HG03097 (cell line): ENCODE results near the gene LRCH4.
"Not testable (repeated sequence)": the region's sequence is repeated elsewhere in the genome, so short reads cannot be mapped to it uniquely, and the experiment has no call there.

Source experiments
- ATAC-seq: cut with Tn5 transposase; IDR thresholded peaks from one replicate; pipeline ENCODE4 v1.9.1; 2021; ENCODE audit not compliant: unreplicated experiment, low FRiP score

The LRCH4 gene

DNA sequence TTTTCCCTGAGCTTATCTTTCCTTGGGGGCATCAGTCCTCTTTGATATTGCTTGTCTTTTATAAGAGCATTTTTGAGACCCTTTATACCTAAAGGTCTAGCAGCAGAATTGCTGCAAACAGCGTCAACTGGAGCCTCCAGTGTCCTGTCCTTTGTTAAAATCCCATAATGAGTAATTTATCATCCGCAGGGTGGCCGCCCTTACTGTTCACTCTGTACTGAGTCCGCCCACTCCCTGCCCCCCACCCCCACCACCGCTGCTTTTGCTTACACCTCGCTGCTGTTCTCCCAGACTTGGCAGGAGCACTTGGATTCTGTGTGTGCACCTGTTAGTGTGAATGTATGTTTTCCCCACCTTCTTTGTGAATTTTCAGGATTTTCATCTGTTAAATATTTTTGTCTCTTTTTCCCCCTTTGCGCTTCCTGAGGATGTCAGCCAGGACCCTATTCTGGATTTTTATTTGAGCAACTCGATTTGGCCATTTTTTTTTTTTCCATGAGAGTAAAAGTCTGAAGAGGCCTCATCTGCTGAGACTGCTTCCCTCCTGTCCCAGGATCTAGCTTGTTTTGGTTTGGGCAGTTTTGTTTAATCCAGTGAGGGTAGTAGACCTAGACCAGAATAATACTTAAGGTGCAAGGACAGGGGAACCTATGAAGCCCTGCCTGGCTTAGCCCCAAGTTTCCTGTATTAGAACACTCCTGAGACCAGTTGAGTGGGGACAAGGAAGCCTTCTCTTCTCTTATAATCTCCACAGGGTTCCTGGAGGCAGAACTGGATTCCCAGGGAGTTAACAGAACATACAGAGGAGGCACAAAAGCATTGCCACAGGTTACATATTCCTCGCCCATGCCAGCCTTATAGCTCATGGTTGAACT is 38.8 kb downstream of the LRCH4 start:
- no peak for ATAC-seq

DNA sequence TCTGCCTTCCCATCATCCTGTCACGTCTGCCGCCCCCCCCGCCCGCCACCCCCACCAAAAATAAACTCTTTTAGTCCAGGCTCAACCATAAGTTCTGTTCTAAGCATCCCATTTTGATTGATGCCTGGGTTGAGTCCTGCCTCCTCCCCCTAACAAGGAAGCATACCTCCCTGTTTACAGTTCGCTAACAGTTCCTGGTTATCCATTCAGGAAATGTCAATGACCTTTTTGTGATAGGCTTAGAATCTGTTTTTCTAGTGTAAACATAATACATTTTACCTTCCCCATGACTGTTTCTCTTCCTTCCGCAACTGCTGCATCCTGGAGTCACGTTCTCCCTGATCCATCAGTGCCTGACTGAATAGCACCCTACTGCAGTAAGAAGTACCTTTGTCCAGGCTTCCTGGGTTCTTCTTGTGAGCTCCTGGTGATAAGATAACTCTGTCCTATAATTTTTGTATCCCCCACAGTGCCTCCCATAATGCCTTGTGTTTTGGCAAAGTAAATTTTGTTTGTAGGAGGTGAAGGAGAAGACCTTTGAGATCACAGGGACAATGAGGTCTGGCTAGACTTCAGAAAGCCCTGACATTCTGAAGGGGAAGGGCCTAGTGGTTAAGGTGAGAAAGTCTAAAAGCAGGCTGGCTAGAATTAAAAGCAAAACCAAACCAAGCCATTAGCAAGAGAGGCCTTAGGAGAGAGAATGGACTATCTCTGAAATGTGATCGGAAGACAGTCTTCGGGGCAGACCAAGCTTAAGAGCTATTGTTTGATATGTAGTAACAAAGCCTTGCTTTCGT is 39.6 kb downstream of the LRCH4 start:
- no peak for ATAC-seq

DNA sequence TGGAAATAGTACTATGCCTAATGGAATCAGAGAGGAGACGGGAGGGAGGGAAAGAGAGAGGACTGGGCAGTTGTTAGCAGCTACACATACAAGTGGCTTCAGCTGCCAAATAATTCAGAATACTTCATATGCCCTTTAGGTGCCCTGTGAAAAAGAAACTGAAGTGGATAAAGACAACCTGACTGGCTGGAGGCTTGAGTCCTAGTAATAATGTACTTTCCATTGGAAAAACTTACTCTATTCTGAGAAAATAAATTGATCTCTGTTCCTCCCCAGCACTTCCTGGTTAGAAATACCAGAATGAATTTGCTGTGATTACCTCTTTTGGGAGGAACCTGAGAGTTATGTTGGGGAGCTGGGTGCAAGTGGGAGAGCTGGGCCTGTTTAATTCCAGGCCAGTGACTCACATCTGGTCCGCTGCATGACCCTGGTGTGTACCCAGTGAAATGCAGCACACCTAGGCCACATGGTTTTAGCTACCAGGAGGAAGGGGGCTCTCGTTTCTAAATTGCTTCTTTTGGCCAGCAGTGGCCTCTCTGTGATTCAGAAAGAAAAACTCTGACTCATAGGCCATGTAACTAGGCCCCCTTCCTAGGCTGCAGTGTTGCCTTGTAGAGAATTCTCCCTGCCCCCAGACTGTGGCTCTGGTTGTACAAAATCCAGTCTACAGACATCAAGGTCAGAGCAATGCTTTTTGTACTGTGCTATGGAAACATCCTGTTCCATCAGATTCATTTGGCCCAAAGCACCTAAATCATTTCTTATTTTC is 40.4 kb downstream of the LRCH4 start:
- no peak for ATAC-seq

DNA sequence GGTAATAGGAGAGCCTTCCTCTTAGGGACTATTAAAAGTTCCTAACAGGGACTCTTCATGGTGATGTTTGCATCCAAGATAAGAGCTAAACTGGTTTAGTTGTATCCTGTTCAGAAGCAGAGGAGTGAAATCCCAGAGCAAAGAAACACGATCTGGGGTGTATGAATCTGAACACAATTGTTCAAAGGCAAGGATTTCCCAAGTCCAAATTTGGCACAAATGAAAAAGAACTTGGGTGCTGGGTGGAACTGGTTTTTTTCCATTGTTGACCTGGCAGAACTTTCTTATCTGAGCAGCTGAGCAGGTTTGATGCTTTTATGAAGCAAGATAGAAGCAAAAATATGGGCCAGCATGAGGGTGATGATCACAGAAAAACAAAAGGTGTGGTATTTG is 41.0 kb downstream of the LRCH4 start:
- ATAC-seq: no peak

DNA sequence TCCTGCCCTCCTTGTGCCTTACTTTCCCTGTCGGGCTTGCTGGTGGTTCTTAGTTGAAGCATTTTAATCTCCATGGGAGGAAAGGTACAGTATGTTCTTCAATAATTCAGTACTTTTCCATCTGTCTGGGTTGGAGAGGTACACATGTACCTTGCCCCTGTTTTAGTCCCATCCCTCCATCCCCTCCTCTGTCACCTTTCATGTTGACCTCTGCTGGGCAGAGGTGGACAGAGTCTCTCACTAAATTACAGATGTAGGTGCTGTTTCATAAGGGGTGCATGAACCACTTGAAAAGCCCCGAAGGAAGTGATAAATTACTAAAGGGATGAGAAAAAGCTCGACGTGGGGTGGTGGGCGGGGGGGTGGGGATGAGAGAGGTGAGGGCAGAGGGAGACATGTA is 41.5 kb downstream of the LRCH4 start:
- no peak for ATAC-seq

DNA sequence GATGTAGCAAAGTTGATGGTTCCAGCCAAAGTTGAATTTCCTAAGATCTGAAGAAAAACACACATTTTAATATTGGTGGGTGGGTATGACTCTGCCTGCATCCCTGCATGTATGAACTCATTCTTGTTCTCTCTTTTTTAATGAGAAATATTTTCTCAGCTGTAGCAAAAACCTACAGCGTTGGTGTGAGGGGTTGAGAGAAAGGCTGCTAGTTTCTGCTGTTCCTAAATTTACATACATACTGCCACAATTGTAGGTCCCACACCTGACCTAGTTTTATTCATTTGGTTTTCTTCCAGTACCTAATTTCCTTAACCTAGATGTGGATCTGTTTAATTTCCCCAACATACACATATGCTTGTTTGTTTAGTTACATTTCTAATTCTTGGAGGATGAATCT is 42.3 kb downstream of the LRCH4 start:
- ATAC-seq: no peak

DNA sequence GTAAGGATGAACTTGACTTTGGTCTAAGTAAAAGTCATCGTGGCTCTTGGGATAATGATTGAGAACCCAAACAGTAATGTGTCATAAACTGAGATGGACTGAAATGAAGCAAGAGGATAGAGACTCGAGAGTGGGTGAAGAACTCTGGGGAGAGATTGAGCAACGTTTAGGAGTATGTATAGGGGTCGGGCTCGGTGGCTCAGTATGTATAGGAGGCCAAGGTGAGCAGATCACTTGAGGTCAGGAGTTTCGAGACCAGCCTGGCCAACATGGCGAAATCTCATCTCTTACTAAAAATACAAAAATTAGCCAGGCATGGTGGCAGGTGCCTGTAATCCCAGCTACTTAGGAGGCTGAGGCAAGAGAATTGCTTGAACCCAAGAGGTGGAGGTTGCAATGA is 44.6 kb downstream of the LRCH4 start:
- not testable (repeated sequence) for ATAC-seq

DNA sequence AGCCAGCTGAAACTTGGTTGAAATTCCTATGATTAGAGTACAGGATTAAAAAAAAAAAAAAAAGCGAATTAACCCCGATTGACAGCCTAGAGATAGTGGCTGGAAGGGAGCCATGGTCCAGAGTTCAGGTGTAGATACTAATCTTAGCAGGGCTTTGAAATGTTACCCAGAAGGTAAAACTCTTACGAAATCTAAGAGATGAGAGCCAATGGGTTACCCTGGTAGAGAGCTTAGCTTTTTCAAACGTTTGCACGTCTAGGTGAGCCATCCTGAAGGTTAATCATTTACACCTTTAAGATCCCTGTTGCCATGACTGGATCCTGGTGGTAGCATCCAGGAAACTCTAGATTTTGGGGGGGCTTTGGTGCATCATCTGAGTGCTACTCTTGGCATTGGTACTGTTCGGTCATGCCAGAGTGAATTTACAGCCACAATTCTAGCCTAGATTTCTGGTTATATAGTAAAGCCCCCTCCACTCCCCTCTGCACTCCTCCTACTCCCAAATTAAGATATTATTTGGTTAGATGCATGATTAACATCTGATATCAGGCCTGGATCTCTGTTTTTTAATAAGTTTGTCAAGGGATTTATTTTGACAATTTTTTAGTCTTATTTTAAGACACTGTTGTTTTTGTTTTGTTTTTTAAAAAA is 45.7 kb downstream of the LRCH4 start:
- no peak for ATAC-seq

DNA sequence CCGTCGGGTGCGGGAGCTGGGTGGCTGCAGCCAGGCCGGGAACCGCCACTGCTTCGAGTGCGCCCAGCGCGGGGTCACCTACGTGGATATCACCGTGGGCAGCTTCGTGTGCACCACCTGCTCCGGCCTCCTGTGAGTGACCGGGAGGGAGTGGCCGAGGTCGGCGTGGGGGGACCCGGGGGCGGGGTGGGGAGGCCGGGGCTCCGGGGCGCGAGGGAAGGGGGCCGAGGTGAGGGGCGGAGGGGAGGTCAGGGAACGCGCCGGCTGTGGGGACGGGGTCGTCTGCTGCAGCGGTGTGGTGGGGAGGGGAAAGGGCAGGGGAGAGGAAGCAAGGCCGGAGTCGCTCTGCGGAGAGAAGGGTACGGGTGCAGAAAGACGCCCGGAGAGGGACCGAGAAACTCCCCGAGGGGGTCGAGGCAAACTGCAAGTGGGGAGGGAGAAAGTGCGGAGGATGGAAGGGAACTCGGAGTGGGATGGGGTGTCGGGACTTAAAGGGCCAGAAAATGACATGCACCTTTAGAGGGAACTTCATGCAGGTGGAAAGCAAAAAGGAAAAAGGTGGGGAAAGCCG is 46.4 kb downstream of the LRCH4 start:
- no peak for ATAC-seq

DNA sequence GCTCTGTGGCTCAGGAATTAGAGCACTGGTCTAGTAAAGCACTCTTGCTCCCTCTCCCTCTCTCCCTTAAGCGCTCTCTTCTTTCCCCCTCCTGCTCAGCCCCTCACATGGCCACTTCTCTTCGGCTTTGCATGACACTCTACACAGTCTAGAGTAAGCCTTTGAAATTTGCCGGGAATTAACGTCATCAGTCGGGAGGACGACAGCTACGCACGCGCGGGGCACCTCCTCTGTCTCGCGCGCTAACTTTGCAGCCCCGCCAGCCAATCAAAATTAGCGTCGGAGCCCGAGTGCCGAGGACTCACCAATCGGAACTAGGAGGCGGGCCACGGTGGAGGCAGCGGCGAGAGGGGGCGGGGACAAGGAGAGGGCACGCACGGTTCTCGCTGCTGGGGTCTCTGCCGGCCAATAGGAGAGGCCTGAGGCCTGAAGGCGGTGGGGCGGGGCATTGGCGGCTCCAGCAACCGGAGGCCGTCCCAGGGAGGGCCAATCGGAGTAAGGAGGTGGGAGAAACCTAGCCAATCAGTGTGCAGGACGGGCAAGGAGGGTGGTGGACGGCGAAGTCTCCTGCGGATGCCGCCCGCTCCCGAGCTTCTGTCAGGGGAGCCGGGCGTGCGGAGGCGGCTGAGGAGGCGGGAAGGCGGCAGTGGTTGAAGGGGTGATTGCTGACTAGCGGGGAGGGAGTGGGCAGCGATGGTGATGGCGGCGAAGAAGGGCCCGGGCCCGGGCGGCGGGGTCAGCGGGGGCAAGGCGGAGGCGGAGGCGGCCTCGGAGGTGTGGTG is 47.1 kb downstream of the LRCH4 start, which contains the start of gene AGFG2:
Gene AGFG2 (plus strand): TSS at position 550 of the 782 bp plus-strand sequence. CDS start 144 bp downstream, at position 694.
- ATAC-seq: peak; percentile 90

DNA sequence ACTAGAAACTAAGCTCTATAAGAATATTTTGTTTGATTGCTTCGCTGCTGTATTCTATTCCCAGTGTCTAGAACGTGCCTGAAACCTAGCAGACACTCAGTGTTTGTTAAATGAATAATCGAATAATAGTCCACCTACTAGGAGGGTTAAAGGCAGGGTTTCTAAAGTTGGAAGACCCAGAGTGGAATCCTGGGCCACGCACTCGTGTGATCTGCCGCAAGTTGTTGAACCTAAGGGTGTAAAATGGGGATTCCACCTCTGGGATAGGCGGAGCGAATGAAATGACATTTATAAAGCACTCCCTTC is 47.6 kb downstream of the LRCH4 start:
- ATAC-seq: no peak

DNA sequence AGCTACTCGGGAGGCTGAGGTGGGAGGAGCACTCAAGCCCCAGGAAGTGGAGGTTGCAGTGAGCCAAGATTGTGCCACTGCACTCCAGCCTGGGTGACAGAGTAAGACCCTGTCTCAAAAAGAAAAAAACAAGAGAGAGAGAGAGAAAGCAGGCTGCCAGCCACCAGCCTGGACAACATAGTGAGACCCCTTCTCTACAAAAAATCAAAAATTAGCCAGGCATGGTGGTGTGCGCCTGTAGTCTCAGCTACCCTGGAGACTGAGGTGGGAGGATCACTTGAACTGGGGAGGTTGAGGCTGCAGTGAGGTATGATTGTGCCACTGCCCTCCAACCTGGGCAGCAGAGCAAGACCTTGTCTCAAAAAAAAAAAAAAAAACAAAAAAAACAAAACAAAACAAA is 49.2 kb downstream of the LRCH4 start:
- not testable (repeated sequence) for ATAC-seq

DNA sequence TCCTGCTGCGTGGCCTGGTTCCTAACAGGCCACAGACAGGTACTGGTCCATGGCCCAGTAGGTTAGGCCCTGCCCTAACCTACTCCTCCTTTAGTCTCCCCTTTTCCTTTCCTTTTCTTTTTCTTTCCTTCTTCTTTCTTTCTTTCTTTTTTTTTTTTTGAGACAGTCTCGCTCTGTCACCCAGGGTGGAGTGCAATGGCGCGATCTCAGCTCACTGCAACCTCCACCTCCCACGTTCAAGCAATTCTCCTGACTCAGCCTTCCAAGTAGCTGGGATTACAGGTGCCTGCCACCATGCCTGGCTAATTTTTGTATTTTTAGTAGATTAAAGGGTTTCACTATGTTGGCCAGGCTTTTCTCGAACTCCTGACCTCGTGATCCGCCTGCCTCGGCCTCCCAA is 49.9 kb downstream of the LRCH4 start:
- ATAC-seq: not testable (repeated sequence)

DNA sequence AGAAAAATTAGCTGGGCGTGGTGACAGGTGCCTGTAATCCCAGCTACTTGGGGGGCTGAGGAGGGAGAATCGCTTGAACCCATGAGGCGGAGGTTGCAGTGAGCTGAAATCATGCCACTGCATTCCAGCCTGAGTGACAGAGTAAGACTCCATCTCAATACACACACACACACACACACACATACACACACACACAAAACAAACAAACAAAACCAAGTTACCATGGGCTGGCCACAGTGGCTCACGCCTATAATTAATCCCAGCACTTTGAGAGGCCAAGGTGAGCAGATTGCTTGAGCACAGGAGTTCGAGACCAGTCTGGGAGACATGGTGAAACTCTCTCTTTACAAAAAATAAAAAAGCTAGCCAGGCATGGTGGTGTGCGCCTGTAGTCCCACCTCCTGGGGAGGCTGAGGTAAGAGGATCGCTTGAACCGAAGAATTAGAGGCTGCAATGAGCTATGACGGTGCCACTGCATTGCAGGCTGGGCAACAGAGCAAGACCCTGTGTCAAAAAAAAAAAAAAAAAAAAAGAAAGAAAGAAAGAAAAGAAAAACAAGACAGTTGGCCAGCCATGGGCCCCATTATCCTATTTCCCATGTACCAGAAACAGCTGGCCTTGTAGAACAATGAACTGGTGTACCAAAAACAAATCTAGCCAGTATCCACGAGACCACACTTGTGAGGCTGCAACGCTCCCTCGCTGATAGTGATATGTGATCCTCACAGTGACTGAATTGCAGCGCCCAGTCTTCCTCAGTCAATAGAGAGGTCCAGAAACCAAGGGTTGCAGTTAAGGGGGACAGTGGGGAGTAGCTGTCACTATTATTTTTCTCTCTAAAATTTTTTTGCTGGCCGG is 53.5 kb downstream of the LRCH4 start:
- ATAC-seq: no peak

DNA sequence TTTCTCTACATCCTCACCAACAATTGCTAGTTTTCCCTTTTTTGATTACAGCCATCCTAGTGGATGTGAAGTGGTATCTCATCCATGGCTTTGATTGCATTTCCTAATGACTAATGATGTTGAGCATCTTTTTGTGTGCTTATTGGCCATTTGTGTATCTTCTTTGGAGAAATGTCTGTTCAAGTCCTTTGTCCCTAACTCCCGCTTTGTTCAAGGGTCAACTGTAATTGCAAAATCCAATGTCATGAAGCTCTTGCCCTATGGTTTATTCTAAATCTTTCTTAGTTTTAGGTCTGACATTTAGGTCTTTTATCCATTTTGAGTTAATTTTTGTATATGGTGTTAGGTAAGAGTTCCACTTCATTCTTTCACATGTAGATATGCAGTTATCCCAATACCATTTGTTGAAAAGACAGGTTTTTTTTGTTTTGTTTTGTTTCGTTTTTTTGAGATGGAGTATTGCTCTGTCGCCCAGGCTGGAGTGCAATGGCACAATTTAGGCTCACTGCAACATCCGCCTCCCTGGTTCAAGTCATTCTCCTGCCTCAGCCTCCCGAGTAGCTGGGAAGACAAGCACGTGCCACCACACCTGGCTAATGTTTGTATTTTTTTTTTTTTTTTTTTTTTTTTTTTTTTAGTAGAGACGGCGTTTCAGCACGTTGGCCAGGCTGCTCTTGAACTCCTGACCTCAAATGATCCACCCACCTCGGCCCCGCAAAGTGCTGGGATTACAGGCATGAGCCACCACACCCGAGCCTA is 57.6 kb downstream of the LRCH4 start:
- not testable (repeated sequence) for ATAC-seq
